Activated B cell treated with CpG ODN at 0.5 μM for 24 hours (primary cell): ENCODE data around the gene HOXD9. TPM values are rescaled to one million over a fixed set of nuclear protein-coding genes. Genes with fewer than 3 reads are reported as not detected.

Experiments used
- ATAC-seq: fragments of 200-7000 bp; cut with Tn5 transposase; one replicate; pipeline ENCODE4 v1.10.0; 2021; ENCODE audit warnings: low read depth, mild to moderate bottlenecking, moderate library complexity
- CTCF ChIA-PET: fragments of 350-600 bp; sonication (Branson Sonifier 250); formaldehyde crosslinking; loops from one replicate; lab custom pipeline; 2021; ENCODE audit warnings: antibody characterized with exemption; lab: Charles Lee
- POLR2A ChIA-PET: fragments of 350-600 bp; sonication (Branson Sonifier 250); formaldehyde crosslinking; loops from one replicate; lab custom pipeline; 2021; ENCODE audit warnings: antibody characterized with exemption; lab: Charles Lee
- DNase-seq: peaks from one replicate; pipeline ENCODE4 v3.0.0; 2022
- H3K27ac Mint-ChIP-seq: one replicate; pipeline ENCODE4 v1.8.0; 2020; ENCODE audit warnings: mixed read lengths
- H3K27me3 Mint-ChIP-seq: one replicate; pipeline ENCODE4 v1.8.0; 2021; ENCODE audit warnings: mixed read lengths
- H3K36me3 Mint-ChIP-seq: one replicate; pipeline ENCODE4 v1.8.0; 2021; ENCODE audit warnings: low read depth, mixed read lengths
- H3K4me1 Mint-ChIP-seq: one replicate; pipeline ENCODE4 v1.8.0; 2021; ENCODE audit warnings: mixed read lengths
- H3K4me3 Mint-ChIP-seq: one replicate; pipeline ENCODE4 v1.8.0; 2020; ENCODE audit warnings: mild to moderate bottlenecking, mixed read lengths
- H3K9me3 Mint-ChIP-seq: one replicate; pipeline ENCODE4 v1.8.0; 2020; ENCODE audit warnings: mixed read lengths
- intact Hi-C: fragments of 100-400 bp; cut with micrococcal nuclease; formaldehyde crosslinking; loops from one replicate; pipeline ENCODE4 v1.15.1; 2024
- total RNA-seq: library from RNA; stranded (reverse); gene quantifications from 2 replicates; pipeline ENCODE4 v1.2.3, GENCODE V29; 2022
- TF ChIP-seq, protein P1 (sequence below): fragments of 200-600 bp; IDR thresholded peaks from one replicate; pipeline ENCODE4 v1.8.0; 2022; ENCODE audit warnings: antibody characterized with exemption, mild to moderate bottlenecking

HOXD9 gene
- total RNA-seq, 1 donor from 2014 or later = not detected

DNA sequence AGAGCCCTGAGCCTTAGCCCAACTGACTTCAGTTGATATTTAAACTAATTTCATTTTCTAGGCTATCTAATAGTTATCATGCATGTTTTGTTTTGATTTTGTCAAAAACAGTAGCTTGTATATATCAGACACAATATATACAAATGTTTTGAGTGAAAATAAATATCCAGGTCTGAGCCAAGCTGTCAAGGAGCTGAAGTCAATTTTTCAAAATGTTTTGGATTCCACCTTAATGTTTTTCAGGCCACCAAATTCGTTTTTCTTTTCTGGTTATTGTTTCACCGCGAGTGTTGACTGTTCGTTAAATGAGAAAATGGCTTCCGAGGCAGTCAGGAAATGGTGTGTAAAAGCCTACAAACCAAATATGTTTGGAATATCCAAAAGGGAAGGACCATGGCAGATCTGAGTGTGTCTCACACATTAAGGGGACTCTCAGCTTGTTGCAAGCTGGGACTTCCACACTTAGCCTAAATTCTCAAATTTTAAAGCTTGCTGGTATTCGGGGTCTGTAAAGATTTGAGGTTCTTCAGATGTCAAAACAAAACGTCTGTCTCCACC, 20.1 kb upstream of the HOXD9 start:
- TF ChIP-seq, protein P1, sequence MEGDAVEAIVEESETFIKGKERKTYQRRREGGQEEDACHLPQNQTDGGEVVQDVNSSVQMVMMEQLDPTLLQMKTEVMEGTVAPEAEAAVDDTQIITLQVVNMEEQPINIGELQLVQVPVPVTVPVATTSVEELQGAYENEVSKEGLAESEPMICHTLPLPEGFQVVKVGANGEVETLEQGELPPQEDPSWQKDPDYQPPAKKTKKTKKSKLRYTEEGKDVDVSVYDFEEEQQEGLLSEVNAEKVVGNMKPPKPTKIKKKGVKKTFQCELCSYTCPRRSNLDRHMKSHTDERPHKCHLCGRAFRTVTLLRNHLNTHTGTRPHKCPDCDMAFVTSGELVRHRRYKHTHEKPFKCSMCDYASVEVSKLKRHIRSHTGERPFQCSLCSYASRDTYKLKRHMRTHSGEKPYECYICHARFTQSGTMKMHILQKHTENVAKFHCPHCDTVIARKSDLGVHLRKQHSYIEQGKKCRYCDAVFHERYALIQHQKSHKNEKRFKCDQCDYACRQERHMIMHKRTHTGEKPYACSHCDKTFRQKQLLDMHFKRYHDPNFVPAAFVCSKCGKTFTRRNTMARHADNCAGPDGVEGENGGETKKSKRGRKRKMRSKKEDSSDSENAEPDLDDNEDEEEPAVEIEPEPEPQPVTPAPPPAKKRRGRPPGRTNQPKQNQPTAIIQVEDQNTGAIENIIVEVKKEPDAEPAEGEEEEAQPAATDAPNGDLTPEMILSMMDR = no peak
- Mint-ChIP-seq H3K27me3 (peaks cover 81% of the 10 kb centered on the region), H3K4me3 (no peak overlapping the region), H3K9me3 (peaks cover 3% of the 10 kb centered on the region), H3K4me1 (peaks cover 18% of the 10 kb centered on the region), H3K36me3 (no peaks in the 10 kb centered on the region), H3K27ac (no peak overlapping the region)
- ATAC-seq (no peak), DNase-seq (no peak)
- ChIA-PET CTCF (interaction anchor here (0.6 to 1.6 kb wide), 2 partner anchors 549 to 1405 kb away, joined by 3 to 5 read pairs; no protein-coding TSS in a partner anchor), POLR2A (no interaction called here)
- intact Hi-C loops = no loop called here

DNA sequence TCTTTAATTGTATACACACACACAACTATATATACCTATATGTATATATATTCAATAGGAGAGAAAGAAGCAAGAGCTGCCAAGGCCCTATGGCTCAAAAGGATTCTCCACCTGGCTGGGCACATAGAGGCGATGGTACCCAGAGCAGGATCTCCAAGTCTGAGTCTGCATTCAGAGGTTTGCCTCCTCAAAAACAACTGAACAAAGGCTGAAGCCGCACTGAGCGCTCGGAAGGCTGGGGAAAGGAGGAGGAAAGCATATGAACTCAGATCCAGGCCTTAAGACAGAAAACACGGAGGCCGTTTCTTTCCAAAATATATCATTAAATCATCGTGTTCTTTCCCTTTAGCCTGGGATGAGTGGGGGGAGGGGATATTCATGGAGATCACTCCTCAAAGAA, 19.3 kb upstream of the HOXD9 start:
- ChIA-PET CTCF (interaction anchor here (1.6 kb wide), 1 partner anchor 549 kb away, joined by 5 read pairs; no protein-coding TSS in a partner anchor), POLR2A (no interaction called here)
- DNase-seq = no peak
- peaks cover 3% of the 10 kb centered on the region for H3K9me3 Mint-ChIP-seq
- TF ChIP-seq, protein P1 = no peak
- intact Hi-C loops = no loop called here
- H3K4me3 Mint-ChIP-seq = no peak overlapping the region
- peaks cover 75% of the 10 kb centered on the region for H3K27me3 Mint-ChIP-seq
- no peaks in the 10 kb centered on the region for H3K36me3 Mint-ChIP-seq
- no peak for ATAC-seq
- peaks cover 13% of the 10 kb centered on the region for H3K4me1 Mint-ChIP-seq
- no peak overlapping the region for H3K27ac Mint-ChIP-seq

DNA sequence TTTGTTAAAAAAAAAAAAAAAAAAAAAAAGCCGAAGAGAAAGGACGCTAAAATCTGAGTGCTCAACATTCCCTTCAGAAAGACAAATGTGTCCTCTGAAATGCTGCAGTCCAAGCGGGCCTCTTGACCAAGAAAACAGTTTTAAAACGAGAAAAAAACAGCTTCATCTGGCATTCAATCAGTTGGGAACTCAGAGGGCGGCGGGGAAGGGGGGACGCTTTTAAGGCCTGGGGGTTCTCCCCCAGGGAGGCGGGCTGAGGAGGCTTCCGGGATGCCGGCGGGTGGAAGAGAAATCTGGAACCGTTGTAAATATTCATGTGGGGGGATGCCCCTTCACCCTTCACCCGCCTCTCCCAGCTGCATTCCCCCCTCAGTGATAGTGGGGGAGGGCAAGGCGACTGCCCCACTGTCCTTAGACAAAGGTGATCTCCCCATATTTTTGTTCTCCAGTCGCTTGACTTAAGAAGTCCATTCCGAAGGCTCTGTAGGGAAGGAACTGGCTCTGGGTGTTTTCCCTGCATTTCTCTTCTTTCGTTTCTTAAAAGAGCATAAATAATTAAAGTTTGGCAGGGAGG, 18.7 kb upstream of the HOXD9 start:
- H3K4me3 Mint-ChIP-seq = no peak overlapping the region
- no peak for ATAC-seq
- TF ChIP-seq, protein P1 = no peak
- H3K27ac Mint-ChIP-seq = no peak overlapping the region
- peaks cover 3% of the 10 kb centered on the region for H3K9me3 Mint-ChIP-seq
- no peak for DNase-seq
- POLR2A ChIA-PET = no interaction called here
- intact Hi-C loops = no loop called here
- peaks cover 14% of the 10 kb centered on the region for H3K4me1 Mint-ChIP-seq
- CTCF ChIA-PET = no interaction called here
- H3K27me3 Mint-ChIP-seq = peaks cover 74% of the 10 kb centered on the region
- H3K36me3 Mint-ChIP-seq = no peaks in the 10 kb centered on the region

DNA sequence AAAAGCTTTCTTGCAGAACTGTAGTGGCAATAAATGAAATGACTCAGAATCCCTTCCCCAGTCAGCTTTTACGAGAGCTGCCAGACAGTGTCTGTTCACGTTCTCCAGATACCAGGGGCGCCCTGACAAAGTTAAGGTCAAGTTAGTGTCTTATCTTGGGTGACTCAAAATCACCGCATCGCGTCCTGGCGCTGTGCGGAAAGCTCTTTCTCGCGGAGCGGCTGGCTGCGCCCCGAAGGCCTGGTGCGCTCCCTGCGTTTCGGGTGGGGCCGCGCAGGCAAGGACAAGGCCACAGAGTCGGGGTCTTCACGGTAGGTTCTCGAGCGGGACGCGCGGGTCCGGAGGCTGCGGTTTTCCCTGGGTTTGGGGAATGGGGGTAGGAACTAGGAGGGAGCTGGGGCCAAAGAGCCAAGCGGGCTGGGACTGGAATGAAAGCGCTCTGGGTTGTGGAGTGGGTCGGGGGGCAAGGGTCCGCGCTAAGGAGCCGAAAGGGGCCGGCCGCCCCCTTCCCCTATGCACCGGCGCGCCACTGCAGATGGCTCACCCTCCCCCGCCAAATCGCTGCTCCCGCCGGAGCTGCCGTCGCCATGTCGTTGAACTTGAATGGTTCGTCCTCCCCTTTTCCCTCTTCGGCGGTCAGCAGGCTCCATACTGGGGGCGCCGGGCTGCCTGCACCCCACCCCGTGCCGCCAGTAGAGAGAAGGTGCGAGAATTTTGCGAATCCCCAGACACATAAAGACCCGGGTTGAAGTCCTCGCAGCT, 18.0 kb upstream of the HOXD9 start:
- Mint-ChIP-seq H3K27me3 (peaks cover 74% of the 10 kb centered on the region), H3K4me1 (peaks cover 15% of the 10 kb centered on the region), H3K27ac (no peak overlapping the region), H3K9me3 (peaks cover 3% of the 10 kb centered on the region), H3K4me3 (no peak overlapping the region), H3K36me3 (no peaks in the 10 kb centered on the region)
- ChIA-PET POLR2A (interaction anchor here (0.6 kb wide), 1 partner anchor 48 kb away, joined by 3 read pairs; no protein-coding TSS in a partner anchor), CTCF (interaction anchor here (1.5 kb wide), 1 partner anchor 8 kb away, joined by 5 read pairs; no protein-coding TSS in a partner anchor)
- intact Hi-C loops = no loop called here
- ATAC-seq (no peak), DNase-seq (no peak)
- TF ChIP-seq, protein P1 = no peak
